ENCODE results near the gene NETO1.

NETO1 gene

DNA sequence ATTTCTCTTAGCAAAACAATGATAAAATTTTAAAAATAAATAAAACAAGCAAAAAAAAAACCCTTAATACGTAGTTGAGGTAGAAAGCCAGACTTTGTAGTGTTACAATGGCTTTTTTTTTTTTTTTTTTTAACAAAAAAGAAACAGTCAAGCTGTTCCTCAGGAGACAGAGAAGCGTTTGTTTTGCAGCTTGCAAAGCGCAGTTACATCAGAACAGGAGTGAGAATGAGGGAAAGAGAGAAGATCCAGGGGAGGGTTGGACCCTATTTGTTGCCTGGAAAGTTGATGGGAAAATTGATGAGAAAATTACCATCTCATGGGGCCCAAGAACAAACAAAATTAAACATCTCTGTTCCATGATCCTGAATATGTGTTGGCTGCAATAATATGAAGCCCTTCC lies 146.5 kb downstream of the NETO1 start:
- DNase-seq: no peak

DNA sequence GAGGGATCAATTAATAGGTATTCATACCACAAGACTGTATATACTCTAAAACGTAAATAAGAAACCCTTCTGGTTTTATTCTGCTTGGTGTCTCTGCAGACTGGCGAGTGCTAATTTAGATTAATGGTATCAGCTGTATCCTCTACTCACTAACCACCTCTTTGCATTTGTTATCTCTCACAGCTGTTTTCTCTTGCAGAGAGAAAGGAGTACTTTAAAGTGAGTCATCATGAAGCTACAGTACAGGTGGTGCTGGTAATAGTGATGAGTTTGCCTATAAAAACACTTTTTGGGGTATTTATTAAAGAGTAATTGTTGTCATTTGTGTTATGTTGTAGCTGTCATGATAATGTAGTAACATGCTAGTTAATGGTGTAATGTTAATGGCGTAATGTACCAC lies 147.7 kb downstream of the NETO1 start:
- no peak for DNase-seq

DNA sequence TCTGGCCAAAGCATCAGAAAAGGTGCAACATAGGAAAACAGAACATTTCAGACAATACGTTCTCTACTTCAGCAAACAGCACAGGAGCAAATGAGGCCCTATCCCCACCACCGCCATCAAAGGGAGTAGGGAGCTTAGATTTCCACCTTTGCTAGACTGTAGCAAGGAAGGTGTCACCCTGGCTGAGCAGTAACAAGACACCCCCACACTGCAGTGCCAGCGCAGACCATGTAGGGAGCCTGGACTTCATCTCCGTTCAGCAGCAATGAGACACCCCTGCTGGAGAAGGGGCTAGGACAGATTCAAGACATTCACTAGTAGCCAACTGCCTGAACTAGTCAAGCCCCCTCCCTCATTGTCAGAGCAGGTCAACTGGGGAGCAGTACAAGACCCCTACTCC lies 163.6 kb downstream of the NETO1 start:
- DNase-seq: no peak

- peak; percentile 18 for DNase-seq
These were observed 166.7 kb downstream of the NETO1 start for GRCh38 chr18:72700961-72701710.

DNA sequence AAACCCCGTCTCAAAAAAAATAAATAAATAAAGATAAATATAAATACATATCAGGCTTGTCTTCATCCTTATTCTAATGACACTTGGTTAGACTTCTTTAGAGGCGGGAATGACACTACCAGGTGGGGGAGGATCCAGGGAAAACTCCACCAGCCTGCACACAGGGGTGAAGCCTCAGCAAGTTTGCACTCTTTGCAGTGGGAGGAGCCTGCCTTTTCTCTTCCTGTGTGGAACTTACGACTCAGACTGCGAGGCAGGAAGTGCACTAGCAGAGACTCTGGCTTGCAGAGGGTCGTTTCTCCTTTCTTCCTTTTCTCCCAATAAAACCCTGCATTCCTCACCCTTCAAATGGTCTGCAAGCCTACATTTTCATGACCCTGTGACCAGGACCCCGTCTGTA lies 170.1 kb downstream of the NETO1 start:
- DNase-seq: no peak

GRCh38 chr18:72692595-72692994 lies 175.2 kb downstream of the NETO1 start:
- DNase-seq: no peak

Data from hematopoietic multipotent progenitor cell treated with erythropoietin and hydrocortisone succinate and interleukin-3 and kit ligand, for 6 days (in vitro differentiated cells).